ENCODE measurements around the gene STK32B.

The STK32B gene

GRCh38 chr4:5012244-5012898 is 38.9 kb upstream of the STK32B start:
- ChIA-PET POLR2A (no interaction called here), CTCF (interaction anchor here (0.6 kb wide), 1 partner anchor 900 kb away, joined by 3 read pairs; no protein-coding TSS in a partner anchor)
- Histone ChIP-seq H3K27ac (ENCODE audit: extremely low read depth, low read depth, low read length) (no peak overlapping the region), H3K4me1 (ENCODE audit: control insufficient read depth, insufficient read depth, low read length) (no peaks in the 10 kb centered on the region), H3K36me3 (ENCODE audit: control insufficient read depth in 2 of 2, insufficient read depth in 1 of 2, low read length in 2 of 2) (no peaks in the 10 kb centered on the region), H3K4me3 (ENCODE audit: low read depth, low read length) (no peak overlapping the region), H3K9me3 (ENCODE audit: control insufficient read depth, insufficient read depth, low read depth, low read length) (no peaks in the 10 kb centered on the region)
- TF ChIP-seq ZNF518A (tag by site-specific recombination; conservative IDR thresholded peaks at IDR 0.05; ENCODE audit: low read depth) (no peak), ZBTB44 (tag by site-specific recombination; IDR thresholded peaks at IDR 0.05) (no peak), ZBTB49 (tag by site-specific recombination; IDR thresholded peaks at IDR 0.05; ENCODE audit: low read depth) (no peak), ZNF211 (tag by site-specific recombination; IDR thresholded peaks at IDR 0.05; ENCODE audit: low read depth) (no peak), ZBTB6 (tag by site-specific recombination; IDR thresholded peaks at IDR 0.05) (no peak), ZNF132 (tag by site-specific recombination; IDR thresholded peaks at IDR 0.05; ENCODE audit: borderline replicate concordance) (no peak), ZNF274 (IDR thresholded peaks at IDR 0.05; ENCODE audit: low read length) (no peak), ZNF274 (tag by site-specific recombination; IDR thresholded peaks at IDR 0.05; ENCODE audit: borderline replicate concordance) (no peak), ZBTB8A (tag by site-specific recombination; IDR thresholded peaks at IDR 0.05) (no peak), ZNF391 (tag by site-specific recombination; IDR thresholded peaks at IDR 0.05; ENCODE audit: borderline replicate concordance, low read depth) (no peak), ZNF670 (tag by site-specific recombination; IDR thresholded peaks at IDR 0.05; ENCODE audit: low read depth) (no peak), ZNF121 (tag by site-specific recombination; IDR thresholded peaks at IDR 0.05) (no peak), ZNF560 (tag by site-specific recombination; IDR thresholded peaks at IDR 0.05; ENCODE audit: borderline replicate concordance) (no peak), ZNF239 (tag by site-specific recombination; IDR thresholded peaks at IDR 0.05) (no peak), INSM2 (tag by site-specific recombination; IDR thresholded peaks at IDR 0.05) (no peak), ZNF660 (tag by site-specific recombination; IDR thresholded peaks at IDR 0.05) (no peak), ZNF473 (tag by site-specific recombination; IDR thresholded peaks at IDR 0.05) (no peak), ZNF548 (tag by site-specific recombination; IDR thresholded peaks at IDR 0.05) (no peak), KLF10 (tag by site-specific recombination; IDR thresholded peaks at IDR 0.05) (no peak)

Data from HEK293 (cell line).